HepG2 (cell line): ENCODE measurements around the gene ADGRB3. TPM values are rescaled to one million over a fixed set of nuclear protein-coding genes. Genes with fewer than 3 reads are reported as not detected.
"Not testable (repeated sequence)": the region's sequence is repeated elsewhere in the genome, so short reads cannot be mapped to it uniquely, and the experiment has no call there.

ENCODE experiments used
- ATAC-seq: fragments of 200-7000 bp; cut with Tn5 transposase; 3 replicates; pipeline ENCODE4 v1.9.1; 2020; ENCODE audit warnings: mild to moderate bottlenecking, moderate library complexity
- BruUV-seq: library from RNA; stranded (reverse); fragments of 400-500 nt; replicated peaks from 2 replicates; lab custom pipeline; 2021; lab: Mats Ljungman, UMichigan
- CTCF ChIA-PET: fragments of 300-600 bp; formaldehyde crosslinking; extraction: SDS; loops from one replicate; lab custom pipeline; 2021; ENCODE audit warnings: low total read pairs, inconsistent platforms, low intra/inter-chr PET ratio; lab: Yijun Ruan, JAX
- POLR2A ChIA-PET: fragments of 350-600 bp; sonication (Branson Sonifier 250); formaldehyde crosslinking; loops from one replicate; lab custom pipeline; 2020; ENCODE audit warnings: antibody characterized with exemption, inconsistent platforms; lab: Yijun Ruan, JAX
- DNase-seq: peaks from one replicate; pipeline ENCODE4 v3.0.0-alpha.2; 2015; ENCODE audit warnings: low spot score
- FAIRE-seq: peaks from 3 replicates; lab custom pipeline; 2011; peaks lifted over from hg19 to GRCh38; lab: Jason Lieb, UNC
- H2AFZ ChIP-seq: one replicate; pipeline ENCODE4 v1.6.1; 2011; ENCODE audit warnings: low read length, inconsistent platforms
- H3K27ac ChIP-seq: fragments of 300-600 bp; 3 replicates; pipeline ENCODE4 v1.8.0; 2011; ENCODE audit warnings: mixed run types, mild to moderate bottlenecking, mixed read lengths, low read length, inconsistent platforms; ENCODE audit not compliant: insufficient read depth; ENCODE audit errors: extremely low read length
- H3K27me3 ChIP-seq, 2 experiments: fragments of 200-600 bp in 1 of 2; 2 replicates in 1 of 2; 3 replicates in 1 of 2; pipeline versions ENCODE4 v1.6.0 to v1.8.0; 2011; ENCODE audit warnings: low read length in 2 of 2, mild to moderate bottlenecking in 2 of 2, moderate library complexity in 2 of 2, inconsistent platforms in 1 of 2; ENCODE audit not compliant: insufficient read depth in 2 of 2, control insufficient read depth in 1 of 2
- H3K36me3 ChIP-seq, 2 experiments: fragments of 200-600 bp in 1 of 2; replicated peaks in 1 of 2; 2 replicates in 1 of 2; 3 replicates in 1 of 2; pipeline versions ENCODE4 v1.5.1 to v1.8.0; 2011; ENCODE audit warnings: low read length in 2 of 2, inconsistent platforms in 1 of 2; ENCODE audit not compliant: insufficient read depth in 2 of 2, control insufficient read depth in 1 of 2
- H3K4me1 ChIP-seq: 2 replicates; pipeline ENCODE4 v1.5.1; 2012; ENCODE audit warnings: low read length, inconsistent platforms; ENCODE audit not compliant: insufficient read depth
- H3K4me2 ChIP-seq: 2 replicates; pipeline ENCODE4 v1.6.0; 2011; ENCODE audit warnings: low read depth, low read length, inconsistent platforms
- H3K4me3 ChIP-seq, 3 experiments: fragments of 200-600 bp in 1 of 3; sonication (generic), shearing (Covaris generic) in 1 of 3; replicated peaks in 1 of 3; 2 replicates each; pipeline ENCODE4 v1.5.1; 2011 to 2016; ENCODE audit warnings: low read length in 3 of 3, inconsistent platforms in 2 of 3, low read depth in 2 of 3, mild to moderate bottlenecking in 2 of 3, control low read depth in 1 of 3, mixed read lengths in 1 of 3; ENCODE audit not compliant: insufficient read depth in 1 of 3
- H3K79me2 ChIP-seq: one replicate; pipeline ENCODE4 v1.6.1; 2011; ENCODE audit warnings: low read length, inconsistent platforms; ENCODE audit not compliant: insufficient read depth
- H3K9ac ChIP-seq: 2 replicates; pipeline ENCODE4 v1.6.0; 2011; ENCODE audit warnings: mild to moderate bottlenecking, low read depth, low read length, inconsistent platforms; ENCODE audit not compliant: insufficient read depth
- H3K9me3 ChIP-seq: 2 replicates; pipeline ENCODE4 v1.5.1; 2012; ENCODE audit warnings: mild to moderate bottlenecking, low read length
- H4K20me1 ChIP-seq: 2 replicates; pipeline ENCODE4 v1.6.0; 2011; ENCODE audit warnings: inconsistent platforms, mild to moderate bottlenecking, low read length, moderate library complexity; ENCODE audit not compliant: insufficient read depth
- MAFF ChIP-seq: IDR thresholded peaks from 2 replicates; pipeline ENCODE4 v1.6.1; 2011; ENCODE audit warnings: low read depth, low read length, improper control_type of control experiment
- MAFK ChIP-seq, 2 experiments: IDR thresholded peaks in 1 of 2; conservative IDR thresholded peaks in 1 of 2; 2 replicates each; pipeline ENCODE4 v1.6.1; 2011; ENCODE audit warnings: improper control_type of control experiment in 2 of 2, low read length in 2 of 2
- WGBS: methylation state at CpG from one replicate; pipeline ENCODE4 v1.1.6; 2017; ENCODE audit warnings: low lambda C conversion rate; 5-methylcytosine and 5-hydroxymethylcytosine counted together
- in situ Hi-C: cut with HindIII; loops from 2 replicates; pipeline ENCODE4 v1.10.0; 2017; ENCODE audit warnings: low pct_unique_long_range_greater_than_20kb; ENCODE audit not compliant: extremely low pct_ligation_motif_present
- intact Hi-C: fragments of 100-400 bp; cut with micrococcal nuclease; formaldehyde crosslinking; loops from one replicate; pipeline ENCODE4 v1.10.0; 2022; ENCODE audit not compliant: unreplicated experiment
- polyA plus RNA-seq, 8 experiments: library from polyadenylated mRNA; depleted of rRNA in 3 of 8; stranded (reverse) in 7 of 8; unstranded in 1 of 8; fragments of >200 nt; fragmentation: Illumina TruSeq in 4 of 8; extraction: Trizol in 4 of 8; gene quantifications; 2 replicates each; pipeline versions ENCODE4 v1.2.1 to v1.2.3, GENCODE V29; 2011 to 2016; ENCODE audit warnings: low read depth in 4 of 8, missing spikeins in 1 of 8, mixed read lengths in 1 of 8; ENCODE audit not compliant: insufficient read depth in 1 of 8
- total RNA-seq, 5 experiments: library from RNA; depleted of rRNA; stranded (reverse); fragments of >200 nt; fragmentation: Illumina TruSeq; extraction: Trizol; gene quantifications; 2 replicates each; pipeline ENCODE4 v1.2.3, GENCODE V29; 2016; ENCODE audit warnings: low read depth in 1 of 5
- TF ChIP-seq, protein P1 (sequence below): sonication (generic); formaldehyde crosslinking; IDR thresholded peaks from 2 replicates; pipeline ENCODE4 v1.8.0; 2022; ENCODE audit warnings: mild to moderate bottlenecking, missing genetic modification reagents, moderate library complexity

ADGRB3 gene
- total and polyA plus RNA-seq, 2 of the 13 experiments (the other 11 are each of a cell fraction or from before 2014, with no cell fraction given): not detected

DNA sequence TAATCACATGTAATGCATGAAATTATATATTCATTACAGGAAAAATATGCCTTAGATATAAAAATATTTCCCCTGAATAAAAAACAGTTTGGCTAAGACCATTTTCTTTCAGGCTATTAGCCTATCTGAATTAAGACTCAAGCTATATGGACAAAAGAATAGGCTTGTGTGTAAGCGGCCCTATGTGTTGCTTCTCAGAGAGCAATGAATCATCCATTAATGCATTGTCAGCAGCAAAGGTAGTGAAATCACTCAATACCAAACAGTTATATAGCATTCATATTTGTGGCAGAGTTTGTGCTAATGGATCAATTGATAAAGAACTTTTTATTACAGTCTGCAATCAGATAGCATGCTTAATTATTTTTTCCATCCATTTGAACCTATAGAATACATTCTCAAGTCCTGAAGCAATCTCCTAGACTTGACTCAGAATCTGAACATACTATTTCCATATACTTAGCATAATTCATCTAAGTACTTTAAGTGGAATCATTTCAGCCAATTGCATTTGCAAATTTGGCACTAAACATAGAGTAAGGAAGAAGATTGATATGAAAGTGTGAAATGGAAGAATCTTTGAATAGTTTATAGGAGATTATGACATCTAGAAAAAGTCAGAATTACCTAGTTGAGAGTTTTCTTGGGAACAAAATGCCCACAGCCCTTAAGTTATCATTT, 112.2 kb downstream of the ADGRB3 start:
- in situ Hi-C loops (no loop called here), intact Hi-C loops (no loop called here)
- no peak overlapping the region for H3K4me2 ChIP-seq
- no peak overlapping the region for H3K4me3 ChIP-seq
- FAIRE-seq (no peak), ATAC-seq (no peak), DNase-seq (no peak)
- ChIA-PET POLR2A (no interaction called here), CTCF (no interaction called here)
- no peaks in the 10 kb centered on the region for H3K9me3 ChIP-seq
- no peak overlapping the region for H3K27ac ChIP-seq
- peak; percentile 35; the same call in 1 of the 2 replicates for TF ChIP-seq MAFF
- peak; percentile 61 to 66; a peak in 3 of 4 replicates for TF ChIP-seq MAFK (conservative IDR thresholded peaks at IDR 0.05 in 1 of 2, IDR thresholded peaks at IDR 0.05 in 1 of 2; ENCODE audit: low read length in 2 of 2)
- TF ChIP-seq, protein P1, sequence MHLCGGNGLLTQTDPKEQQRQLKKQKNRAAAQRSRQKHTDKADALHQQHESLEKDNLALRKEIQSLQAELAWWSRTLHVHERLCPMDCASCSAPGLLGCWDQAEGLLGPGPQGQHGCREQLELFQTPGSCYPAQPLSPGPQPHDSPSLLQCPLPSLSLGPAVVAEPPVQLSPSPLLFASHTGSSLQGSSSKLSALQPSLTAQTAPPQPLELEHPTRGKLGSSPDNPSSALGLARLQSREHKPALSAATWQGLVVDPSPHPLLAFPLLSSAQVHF: no peak
- WGBS: 0% methylated on average over 1 of the region's 1 CpG
- H3K9ac ChIP-seq: no peak overlapping the region
- no peaks in the 10 kb centered on the region for H3K79me2 ChIP-seq
- H4K20me1 ChIP-seq: no peaks in the 10 kb centered on the region
- no peaks in the 10 kb centered on the region for H3K4me1 ChIP-seq
- no peak overlapping the region for H2AFZ ChIP-seq
- no peaks in the 10 kb centered on the region for H3K36me3 ChIP-seq
- H3K27me3 ChIP-seq: no peaks in the 10 kb centered on the region
- BruUV-seq: no TSS peak

DNA sequence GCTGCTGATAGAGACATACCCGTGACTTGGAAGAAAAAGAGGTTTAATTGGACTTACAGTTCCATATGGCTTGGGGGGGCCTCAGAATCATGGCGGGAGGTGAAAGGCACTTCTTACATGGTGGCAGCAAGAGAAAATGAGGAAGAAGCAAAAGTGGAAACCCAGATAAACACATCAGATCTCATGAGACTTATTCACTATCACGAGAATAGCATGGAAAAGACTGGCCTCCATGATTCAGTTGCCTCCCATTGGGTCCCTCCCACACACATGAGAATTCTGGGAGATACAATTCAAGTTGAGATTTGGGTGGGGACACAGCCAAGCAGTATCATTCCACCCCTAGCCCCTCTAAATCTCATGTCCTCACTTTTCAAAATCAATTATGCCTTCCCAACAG, 112.8 kb downstream of the ADGRB3 start:
- FAIRE-seq, CTCF ChIA-PET, H4K20me1 ChIP-seq, H3K4me2 ChIP-seq, H3K27me3 ChIP-seq, intact Hi-C loops, H3K27ac ChIP-seq, H3K4me1 ChIP-seq, ATAC-seq, H3K79me2 ChIP-seq, H2AFZ ChIP-seq, H3K36me3 ChIP-seq, DNase-seq, H3K9ac ChIP-seq, POLR2A ChIA-PET, in situ Hi-C loops, BruUV-seq, H3K9me3 ChIP-seq, H3K4me3 ChIP-seq: not testable (repeated sequence)
- WGBS: 3% methylated on average over 3 of the region's 3 CpGs
